Hindlimb muscle (tissue), 1 donor: ENCODE measurements around the gene TNKS2. TPM values are rescaled to one million over a fixed set of nuclear protein-coding genes. Genes with fewer than 3 reads are reported as not detected.
"Not testable (repeated sequence)": the region's sequence is repeated elsewhere in the genome, so short reads cannot be mapped to it uniquely, and the experiment has no call there.

Source experiments
- DNase-seq: peaks from one replicate; pipeline ENCODE4 v3.0.0-alpha.2; 2013
- polyA plus RNA-seq: library from polyadenylated mRNA; unstranded; fragments of 120-200 nt; gene quantifications from one replicate; pipeline ENCODE4 v1.2.1, GENCODE V29; 2013; ENCODE audit not compliant: insufficient read length

TNKS2 gene
- polyA plus RNA-seq: 36.0 TPM

DNA sequence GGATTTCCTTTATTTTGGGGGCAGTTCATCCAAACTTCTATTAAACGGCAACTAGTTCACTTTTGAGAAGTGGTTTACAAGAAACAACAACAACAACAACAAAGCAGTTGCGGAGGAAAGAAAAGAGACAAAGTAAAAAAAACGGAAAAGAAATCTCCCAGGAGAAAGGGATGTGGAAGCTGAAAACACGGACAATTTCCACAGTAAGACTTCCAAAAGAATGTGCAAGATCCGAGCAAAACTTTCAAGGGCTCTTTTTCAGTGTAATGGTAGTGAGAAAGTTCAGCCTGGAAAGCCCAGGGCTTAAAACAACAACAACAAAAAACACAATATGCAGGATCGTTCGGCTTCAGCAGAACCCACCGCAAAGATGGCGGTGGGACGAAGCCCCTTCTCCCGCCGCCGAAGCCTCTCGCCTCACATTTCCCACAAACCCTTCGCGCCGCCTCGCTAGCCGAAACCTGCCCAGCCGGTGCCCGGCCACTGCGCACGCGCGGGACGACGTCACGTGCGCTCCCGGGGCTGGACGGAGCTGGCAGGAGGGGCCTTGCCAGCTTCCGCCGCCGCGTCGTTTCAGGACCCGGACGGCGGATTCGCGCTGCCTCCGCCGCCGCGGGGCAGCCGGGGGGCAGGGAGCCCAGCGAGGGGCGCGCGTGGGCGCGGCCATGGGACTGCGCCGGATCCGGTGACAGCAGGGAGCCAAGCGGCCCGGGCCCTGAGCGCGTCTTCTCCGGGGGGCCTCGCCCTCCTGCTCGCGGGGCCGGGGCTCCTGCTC lies at the start of gene TNKS2:
Gene TNKS2, plus strand, starts transcription at position 553 of the 775 bp plus-strand sequence. CDS start 265 bp downstream, outside the sequence.
- DNase-seq: peak; percentile 98

DNA sequence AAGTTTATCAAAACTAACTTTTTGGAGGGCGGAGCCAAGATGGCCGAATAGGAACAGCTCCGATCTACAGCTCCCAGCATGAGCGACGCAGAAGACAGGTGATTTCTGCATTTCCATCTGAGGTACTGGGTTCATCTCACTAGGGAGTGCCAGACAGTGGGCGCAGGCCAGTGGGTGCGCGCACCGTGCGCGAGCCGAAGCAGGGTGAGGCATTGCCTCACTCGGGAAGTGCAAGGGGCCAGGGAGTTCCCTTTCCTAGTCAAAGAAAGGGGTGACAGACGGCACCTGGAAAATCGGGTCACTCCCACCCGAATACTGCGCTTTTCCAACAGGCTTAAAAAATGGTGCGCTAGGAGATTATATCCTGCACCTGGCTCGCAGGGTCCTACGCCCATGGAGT lies 48.6 kb upstream of the TNKS2 start:
- DNase-seq: not testable (repeated sequence)

DNA sequence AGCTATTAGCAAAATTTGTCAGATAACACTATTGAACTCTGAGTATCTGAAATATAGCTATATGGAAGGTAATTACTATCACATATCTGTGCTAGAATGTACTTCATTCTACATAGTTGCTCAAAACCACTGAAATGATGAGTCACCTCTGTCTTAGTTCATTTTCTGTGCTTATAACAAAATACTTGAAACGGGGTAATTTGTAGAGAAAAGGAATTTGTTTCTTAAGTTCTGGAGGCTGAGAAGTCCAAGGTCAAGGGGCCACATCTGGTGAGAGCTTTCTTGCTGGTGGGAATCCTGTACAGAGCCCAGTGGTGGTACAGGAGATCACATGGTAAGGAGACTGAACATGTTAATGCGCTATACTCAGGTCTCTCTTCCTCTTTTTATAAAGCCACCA lies 41.9 kb upstream of the TNKS2 start:
- DNase-seq: no peak

DNA sequence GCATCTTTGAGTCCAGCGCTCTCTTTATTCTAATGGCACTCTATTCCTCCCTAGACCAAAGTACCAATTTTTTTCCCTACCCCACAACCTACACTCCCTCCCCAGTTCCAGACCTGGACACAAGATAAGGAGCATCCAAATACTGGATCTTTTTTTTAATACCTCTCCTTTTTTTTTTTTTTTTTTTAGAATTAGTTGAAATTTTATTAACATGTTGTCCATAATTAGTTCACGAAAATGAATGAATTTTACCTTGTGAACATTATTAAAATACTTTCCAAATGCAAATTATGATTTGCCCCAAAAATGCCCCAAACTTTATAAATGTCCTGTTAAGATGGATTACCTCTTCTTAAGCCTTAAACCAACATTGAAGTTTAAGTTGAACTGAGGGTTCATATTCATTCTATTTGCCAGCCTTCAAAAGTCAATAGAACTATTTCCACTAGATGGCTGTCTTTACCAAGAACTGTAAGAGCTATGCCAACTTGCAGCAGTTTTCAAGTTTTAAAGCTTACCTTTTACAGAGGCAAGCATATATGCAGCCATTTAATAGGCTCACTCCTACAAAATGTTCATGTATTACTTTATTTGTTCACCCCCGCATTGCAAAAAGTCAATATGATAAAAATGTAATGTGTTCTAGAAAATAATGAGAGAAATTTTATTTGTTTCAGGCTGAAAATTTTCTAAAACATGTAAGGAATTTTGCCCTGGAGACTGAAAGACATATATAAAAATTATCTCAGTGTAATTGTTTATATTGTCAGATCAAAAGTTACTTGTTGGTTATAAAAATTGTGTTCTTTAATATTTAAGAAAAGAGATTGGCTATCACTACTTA lies 39.7 kb upstream of the TNKS2 start:
- DNase-seq: no peak

DNA sequence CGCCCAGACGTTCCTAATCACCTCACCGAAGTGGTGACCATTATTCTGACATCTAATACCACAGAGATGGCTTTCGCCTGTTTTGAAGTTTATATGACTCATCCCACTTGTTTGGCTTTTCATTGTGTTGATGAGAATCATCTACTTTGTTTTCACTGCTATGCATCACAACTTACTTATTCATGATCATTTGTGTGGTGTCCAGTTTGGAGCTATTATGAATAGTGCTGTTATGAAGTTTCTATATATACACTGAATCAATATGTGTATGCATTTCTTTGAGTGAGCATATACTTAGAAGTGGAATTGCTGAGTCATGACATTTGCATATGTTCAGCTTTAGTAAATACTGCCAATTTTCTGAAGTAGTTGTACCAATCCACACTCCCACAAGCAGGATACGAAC lies 38.6 kb upstream of the TNKS2 start:
- DNase-seq: no peak

DNA sequence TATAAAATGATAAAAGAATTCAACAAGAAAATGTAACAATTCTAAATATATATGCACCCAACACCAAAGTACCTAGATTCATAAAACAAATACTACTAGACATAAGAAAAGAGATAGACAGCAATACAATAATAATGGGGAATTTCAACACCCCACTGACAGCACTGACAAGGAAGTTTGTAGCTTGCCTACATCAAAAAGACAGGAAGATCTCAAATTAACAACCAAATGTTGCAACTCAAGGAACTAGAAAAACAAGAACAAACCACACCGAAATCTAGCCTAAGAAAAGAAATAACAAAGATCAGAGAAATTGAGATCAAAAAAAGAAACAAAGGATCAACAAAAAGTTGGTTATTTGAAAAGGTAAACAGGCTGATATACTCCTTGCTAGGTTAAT lies 36.5 kb upstream of the TNKS2 start:
- no peak for DNase-seq

DNA sequence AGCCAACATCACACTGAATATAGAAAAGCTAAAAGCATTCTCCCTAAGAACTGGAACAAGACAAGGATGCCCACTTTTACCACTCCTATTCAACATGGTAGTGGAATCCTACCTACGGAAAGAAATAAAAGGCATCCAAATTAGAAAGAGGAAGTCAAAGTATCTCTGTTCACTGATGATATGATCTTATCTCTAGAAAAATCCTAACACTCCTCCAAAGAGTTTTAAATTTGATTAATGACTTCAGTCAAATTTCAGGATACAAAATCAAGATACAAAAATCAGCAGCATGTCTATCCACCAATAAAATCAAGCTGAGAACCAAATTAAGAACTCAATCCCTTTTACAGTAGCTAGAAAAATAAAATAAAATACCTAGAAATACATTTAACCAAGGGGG lies 35.3 kb upstream of the TNKS2 start:
- DNase-seq: no peak

DNA sequence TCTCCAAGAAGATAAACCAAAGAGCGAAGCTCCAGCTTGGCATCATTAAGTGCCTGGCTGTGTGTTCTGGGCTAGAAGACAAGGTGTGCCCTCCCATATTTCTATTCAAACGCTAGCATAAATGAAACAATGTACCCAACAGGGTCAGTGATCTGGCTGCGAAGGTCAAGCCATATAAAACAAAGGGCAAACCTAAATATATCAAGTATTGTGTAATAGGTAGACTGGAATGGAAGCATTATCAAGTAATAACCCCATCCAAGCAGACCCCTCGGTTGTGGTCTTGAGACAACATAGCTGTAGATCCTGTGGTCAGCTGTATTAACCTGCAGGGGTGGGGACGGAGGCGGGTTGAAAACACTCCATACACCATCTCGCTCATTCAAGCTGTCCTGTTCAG lies 31.6 kb upstream of the TNKS2 start:
- DNase-seq: no peak

DNA sequence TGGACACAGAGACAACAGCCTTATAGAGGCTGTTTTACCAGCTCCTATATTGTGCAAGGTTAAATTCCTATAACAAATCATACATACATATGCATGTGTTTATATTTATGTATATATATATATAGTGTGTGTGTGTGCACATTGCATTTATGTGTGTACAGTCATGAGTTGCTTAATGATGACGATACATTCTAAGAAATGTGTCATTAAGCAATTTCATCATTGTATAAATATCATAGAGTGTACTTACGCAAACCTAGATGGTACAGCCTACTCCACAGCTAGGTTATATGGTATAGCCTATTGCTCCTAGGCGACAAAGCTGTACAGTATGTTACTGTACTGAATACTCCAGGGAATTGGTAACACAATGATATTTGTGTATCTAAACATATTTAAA lies 30.1 kb upstream of the TNKS2 start:
- no peak for DNase-seq

DNA sequence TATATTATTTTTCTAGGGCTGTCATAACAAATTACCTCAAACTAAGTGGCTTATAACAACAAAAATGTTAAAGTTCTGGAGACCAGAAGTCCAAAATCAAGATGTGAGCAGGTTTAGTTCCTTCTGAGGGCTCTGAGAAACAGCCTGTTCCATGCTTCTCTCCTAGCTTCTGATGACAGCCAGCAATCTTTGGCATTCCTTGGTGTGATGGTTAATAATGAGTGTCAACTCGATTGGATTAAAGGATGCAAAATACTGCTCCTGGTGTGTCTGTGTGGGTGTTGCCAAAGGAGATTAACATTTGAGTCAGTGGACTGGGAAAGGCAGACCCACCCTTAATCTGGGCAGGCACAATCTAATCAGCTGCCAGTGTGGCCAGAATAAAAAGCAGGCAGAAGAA lies 26.3 kb upstream of the TNKS2 start:
- no peak for DNase-seq

DNA sequence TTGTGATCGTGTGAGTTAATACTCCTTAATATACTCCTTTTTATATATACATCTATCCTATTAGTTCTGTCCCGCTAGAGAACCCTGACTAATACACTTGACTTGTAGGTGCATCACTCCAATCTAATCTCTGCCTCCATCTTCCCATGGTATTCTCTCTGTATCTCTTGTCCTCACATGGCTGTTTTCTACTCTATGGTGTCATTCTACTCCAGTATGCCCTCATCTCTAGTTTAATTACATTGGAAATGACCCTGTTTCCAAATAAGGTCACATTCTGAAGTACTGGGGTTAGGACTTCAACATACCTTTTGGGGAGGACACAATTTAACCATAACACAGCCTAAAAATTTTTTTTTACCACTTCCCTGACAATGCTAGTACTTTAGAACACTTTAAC lies 25.8 kb upstream of the TNKS2 start:
- DNase-seq: no peak

DNA sequence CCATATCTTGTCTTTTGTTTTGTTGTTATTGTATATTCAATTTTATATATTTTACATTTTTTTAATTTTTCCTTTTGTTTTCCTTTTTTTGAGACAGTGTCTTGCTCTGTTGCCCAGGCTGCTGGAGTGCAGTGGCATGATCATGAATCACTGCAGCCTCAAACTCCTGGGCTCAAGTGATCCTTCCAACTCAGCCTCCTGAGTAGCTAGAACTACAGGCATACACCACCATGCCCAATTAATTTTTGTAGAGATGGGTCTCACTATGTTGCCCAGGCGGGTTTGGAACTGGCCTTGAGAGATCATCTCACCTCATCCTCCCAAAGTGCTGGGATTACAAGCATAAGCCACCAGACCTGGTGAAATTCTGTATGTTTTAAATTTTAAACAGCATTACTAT lies 25.4 kb upstream of the TNKS2 start:
- no peak for DNase-seq

DNA sequence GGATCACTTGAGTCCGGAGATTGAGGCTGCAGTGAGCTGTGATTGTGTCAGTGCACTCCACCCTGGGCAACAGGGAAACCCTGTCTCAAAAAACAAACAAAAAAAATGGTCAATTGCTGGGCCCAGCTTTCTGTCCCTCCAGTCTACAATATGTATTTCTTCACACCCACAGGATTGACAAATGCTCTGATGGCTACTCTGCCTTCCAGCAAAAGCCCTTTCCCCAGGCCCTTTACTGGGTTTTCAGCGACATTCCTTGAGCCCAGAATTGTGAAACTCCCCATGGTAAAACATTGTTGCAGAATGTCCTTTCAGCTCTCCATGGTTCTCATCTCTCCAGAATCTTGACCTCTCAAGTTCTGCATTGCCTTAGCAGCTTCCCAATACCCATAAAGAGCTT lies 23.7 kb upstream of the TNKS2 start:
- no peak for DNase-seq

DNA sequence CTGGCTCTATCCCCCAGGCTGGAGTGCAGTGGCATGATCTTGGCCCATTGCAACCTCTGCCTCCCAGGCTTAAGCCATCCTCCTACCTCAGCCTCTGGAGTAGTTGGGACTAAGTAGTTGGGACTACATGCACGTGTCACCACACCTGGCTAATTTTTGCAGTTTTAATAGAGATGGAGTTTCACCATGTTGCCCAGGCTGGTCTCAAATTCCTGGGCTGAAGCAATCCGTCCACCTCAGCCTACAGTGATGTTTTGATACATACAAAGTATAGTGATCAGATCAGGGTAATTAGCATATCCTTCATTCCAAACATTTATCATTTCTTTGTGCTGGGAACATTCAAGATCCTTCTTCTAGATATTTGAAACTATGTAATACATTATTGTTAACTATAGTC lies 22.5 kb upstream of the TNKS2 start:
- no peak for DNase-seq

DNA sequence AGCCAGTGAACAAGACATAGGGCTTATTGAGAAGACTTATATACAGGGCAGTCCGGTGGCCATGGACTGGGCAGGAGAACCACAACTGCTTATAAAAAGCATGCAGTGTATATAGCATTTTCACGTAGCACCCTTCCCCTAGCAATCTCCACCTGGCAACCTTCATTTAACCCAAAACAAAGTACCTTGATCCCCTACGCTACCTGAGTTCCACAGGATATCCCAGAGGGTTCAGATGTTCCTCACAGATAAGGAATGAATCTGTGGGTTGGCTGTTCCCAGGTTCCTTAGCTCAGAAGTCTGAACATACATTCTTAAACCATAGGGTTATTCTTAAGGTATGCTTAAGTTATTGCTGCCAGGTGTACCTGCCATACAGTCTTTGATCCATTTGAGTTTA lies 22.0 kb upstream of the TNKS2 start:
- DNase-seq: no peak

DNA sequence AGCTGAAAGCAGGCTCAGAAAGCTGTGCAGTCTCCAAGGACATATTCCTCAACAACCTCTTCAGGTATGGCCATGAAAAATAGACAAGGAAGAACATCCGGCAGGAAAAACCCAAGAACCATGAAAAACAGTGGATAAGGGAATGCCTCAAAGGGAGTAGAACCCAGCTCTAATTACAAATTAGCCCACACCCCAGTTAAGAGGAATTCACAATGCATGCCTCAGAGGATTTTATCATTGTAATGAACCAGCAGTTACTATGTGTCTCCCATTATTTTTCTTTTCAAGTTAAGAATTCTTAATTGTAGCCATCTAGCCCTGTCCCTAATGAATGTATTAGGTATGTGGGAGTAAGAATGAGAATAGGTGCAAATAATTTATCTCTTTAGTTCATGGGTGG lies 19.7 kb upstream of the TNKS2 start:
- no peak for DNase-seq

DNA sequence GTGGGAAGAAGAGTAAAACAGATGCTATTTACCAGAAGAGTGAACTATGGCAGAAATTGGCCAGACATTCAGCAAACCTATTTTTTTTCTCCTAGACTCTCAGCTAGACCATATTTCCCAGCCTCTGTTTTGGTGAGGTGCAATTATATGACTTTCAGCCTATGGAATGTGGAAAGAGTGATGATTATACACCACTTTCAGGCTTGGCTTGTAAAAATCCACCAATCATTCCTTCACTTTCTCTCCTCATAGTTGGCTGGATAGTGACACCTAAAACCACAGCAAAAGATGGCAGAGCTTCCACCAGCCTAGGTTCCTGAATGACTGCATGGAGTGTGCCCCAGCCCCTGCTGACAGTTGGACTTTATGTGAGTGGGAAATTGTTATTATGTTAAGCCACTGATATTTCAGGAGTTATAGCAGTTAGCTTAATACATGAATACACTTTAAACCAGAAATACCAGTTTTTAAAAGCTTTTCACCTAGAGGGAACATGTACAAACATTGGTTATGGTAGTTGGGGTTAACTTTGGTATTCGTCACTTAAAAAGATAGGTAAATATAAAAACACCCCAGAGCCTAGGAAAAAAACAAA lies 19.1 kb upstream of the TNKS2 start:
- no peak for DNase-seq

DNA sequence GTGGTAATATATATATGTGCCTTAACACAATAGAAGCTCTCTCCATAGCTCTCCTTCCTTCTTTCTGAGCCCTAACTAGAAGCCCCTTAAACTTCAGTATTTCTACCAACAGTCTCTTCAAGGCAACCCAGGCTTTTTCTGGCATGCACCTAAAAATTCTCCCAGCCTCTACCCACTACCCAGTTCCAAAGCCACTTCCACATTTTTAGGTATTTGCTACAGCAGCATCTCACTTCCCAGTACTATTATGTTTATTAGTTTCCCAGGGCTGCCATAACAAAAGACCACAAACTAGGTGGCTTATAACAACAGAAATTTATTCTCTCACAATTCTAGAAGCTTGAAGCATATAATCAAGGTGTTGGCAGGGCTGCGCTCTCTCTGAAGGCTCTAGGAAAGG lies 15.7 kb upstream of the TNKS2 start:
- DNase-seq: no peak

DNA sequence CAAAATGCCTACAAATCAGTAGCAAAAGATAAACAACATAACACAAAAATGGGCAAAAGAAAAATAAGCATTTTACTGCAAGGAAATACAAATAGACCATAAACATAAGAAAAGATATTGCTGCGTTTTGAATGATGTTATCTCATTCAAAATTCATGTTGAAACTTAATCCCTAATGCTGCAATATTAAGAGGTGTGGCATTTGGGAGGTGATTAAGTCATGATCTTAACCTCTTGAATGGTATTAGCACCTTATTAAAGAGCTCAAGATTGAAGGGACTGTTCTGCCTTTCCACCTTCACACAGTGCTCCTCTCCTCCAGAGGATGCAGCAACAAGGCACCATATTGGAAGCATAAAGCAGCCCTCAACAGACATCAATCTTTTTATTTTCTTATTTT lies 12.4 kb upstream of the TNKS2 start:
- DNase-seq: no peak

DNA sequence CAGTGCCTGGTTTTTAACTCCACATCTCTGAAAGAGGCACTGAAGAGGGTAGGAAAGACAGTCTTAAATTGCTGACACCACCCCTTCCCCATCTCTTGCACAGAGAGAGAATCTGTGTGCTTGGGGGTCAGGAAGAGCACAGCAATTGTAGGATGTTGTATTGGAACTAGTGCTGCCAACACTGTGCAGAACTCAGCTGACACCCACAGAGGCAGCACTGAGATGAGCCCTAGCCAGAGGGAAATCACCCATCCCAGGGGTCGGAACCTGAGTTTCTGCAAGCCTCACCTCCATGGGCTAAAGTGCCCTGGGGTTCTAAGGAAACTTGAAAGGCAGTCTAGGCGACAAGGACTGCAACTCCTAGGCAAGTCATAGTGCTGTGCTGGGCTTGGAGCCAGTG lies 11.0 kb upstream of the TNKS2 start:
- DNase-seq: no peak

DNA sequence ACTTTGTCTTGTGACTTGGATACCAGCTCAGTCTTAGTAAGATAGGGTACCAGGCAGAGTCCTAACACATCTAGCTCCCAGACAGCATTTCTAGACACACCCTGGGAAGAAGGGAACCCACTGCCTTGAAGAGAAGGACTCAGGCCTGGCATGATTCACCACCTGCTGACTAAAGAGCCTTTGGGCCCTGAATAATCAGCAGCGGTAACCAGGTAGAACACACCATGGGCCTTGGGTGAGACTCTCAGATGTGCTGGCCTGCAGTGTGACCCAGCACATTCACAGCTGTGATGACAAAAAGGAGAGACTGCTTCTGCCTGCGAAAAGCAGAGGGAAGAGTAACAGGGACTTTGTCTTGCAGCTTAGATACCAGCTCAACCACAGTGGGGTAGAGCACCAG lies 10.4 kb upstream of the TNKS2 start:
- DNase-seq: no peak

DNA sequence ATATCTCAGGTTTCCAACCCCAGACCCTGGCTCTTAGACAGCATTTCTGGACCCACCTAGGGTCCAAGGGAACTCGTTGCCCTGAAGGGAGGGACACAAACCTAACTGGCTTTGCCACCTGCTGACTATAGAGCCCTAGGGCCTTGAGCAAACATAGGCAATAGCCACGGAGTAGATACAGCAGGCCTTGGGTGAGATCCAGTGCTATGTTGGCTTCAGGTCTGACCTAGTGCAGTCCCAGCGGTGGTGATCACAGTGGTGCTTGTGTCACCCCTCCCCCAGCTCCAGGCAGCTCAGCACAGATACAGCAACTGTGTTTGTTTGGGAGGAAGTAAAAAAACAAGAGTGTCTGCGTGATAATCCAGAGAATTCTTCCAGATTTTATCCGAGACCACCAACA lies 9.7 kb upstream of the TNKS2 start:
- no peak for DNase-seq

DNA sequence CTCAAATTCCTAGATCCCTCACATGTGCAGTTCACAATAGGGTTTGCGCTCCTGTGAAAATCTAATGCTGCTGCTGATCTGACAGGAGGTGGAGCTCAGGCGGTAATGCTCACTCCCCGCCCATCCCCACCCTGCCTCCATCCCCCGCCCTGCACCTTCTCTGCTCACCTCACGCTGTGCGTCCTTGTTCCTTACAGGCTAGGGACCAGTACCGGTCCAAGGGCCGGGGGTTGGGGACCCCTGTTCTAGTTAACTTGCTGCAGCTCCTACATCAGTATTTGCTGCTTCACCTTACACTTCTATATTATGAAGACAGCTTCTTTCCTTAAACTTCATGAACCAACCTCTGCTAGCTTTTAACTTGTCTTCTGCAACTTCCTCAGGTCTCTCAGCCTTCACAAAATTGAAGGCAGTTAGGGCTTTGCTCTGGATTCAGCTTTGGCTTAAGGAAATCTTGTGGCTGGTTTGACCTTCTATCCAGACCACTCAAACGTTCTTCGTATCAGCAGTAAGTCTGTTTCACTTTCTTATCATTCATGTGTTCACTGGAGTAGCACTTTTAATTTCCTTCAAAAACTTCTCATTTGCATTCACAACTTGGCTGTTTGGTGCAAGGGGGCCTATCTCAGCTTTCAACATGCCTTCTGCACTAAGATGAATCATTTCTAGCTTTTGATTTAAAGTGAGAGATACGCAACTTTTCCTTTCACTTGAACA lies 1.7 kb upstream of the TNKS2 start:
- no peak for DNase-seq
